ENCODE data around the gene MOB1A. TPM values are rescaled to one million over a fixed set of nuclear protein-coding genes. Genes with fewer than 3 reads are reported as not detected.

Gene MOB1A
- total and polyA plus RNA-seq, 2 of the 8 experiments (the other 6 are each of a cell fraction or from before 2014, with no cell fraction given): 21.6 to 91.7 TPM

DNA sequence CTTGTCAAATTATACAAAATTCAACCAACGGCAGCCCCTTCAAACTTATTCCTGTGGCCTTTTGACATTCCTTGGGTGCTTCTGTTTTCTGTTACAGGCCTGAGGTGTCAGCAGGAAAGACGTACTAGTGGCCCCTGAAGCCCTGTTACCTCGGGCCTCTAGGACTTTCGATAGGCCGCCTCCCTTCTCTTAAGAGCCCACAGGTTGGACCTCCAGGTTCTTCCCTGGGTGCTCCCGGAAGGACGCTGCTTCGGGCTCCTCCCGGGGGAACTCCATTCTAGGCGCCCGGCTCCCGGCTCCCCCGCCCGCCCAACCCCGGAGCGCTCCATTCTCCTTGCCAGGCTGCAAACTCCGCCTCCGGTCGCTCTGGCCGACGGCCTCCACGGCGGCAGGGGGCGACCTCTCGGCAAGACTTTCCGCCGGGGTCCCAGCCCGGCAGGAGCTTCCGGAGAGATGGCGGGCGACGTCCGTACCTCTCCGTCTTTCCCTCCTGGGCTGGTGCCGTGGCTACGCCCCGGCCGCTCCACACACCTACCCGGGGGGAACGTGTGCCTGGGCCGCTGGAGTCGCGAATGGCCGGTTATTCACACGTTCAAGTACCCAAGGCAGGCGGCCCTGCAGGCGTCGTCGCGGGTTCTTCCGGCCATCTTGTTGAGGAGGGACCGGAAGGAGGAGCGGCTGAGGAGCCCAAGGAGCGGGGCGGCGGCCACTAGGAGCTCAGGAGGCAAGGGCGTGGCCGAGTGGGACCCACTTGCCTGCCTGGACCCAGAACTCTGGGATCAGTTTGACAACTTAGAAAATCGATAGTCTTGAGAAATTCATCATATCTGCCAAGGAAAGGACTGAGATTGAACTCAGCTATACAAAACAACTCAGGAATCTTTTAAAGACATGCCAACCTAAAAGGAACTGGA lies 58.5 kb downstream of the MOB1A start:
- Histone ChIP-seq H2AK5ac (ENCODE audit: low read depth, low read length) (no peak overlapping the region), H2BK20ac (ENCODE audit: low read length) (no peak overlapping the region), H3K23ac (ENCODE audit: insufficient read length) (no peak overlapping the region), H3K4me3 (ENCODE audit: extremely low read depth in 1 of 4, insufficient read depth in 2 of 4, low read depth in 3 of 4, low read length in 4 of 4) (peak overlapping the region; percentile 62 to 80 (median 70)), H3K36me3 (ENCODE audit: control insufficient read depth in 2 of 4, insufficient read depth in 4 of 4, low read length in 3 of 4) (no peaks in the 10 kb centered on the region), H3K27me3 (replicated peaks in 1 of 4; ENCODE audit: control insufficient read depth in 3 of 4, extremely low read depth in 1 of 4, insufficient read depth in 3 of 4, low read length in 3 of 4) (peaks cover 0 to 7% (median 0%) of the 10 kb centered on the region in 4 experiments; a peak in 2 of 7 replicates), H3K4me2 (ENCODE audit: insufficient read depth in 1 of 2, low read depth in 2 of 2, low read length in 2 of 2) (peak overlapping the region; percentile 43 to 64; a peak in 3 of 4 replicates), H3K9ac (replicated peaks in 1 of 4; ENCODE audit: extremely low read depth in 1 of 4, low read depth in 3 of 4, low read length in 3 of 4) (peak overlapping the region; percentile 70 to 85 (median 76)), H3K27ac (ENCODE audit: low read depth, low read length) (peak overlapping the region; percentile 88), H3K4ac (replicated peaks; ENCODE audit: insufficient read length, low read depth, low read length) (no peak overlapping the region), H3K79me2 (ENCODE audit: control insufficient read depth in 1 of 2, insufficient read depth in 2 of 2, low read length in 2 of 2) (no peaks in the 10 kb centered on the region), H3K18ac (ENCODE audit: extremely low read depth, low read length) (peak overlapping the region; percentile 63; the same call in 1 of the 2 replicates), H3K23me2 (ENCODE audit: low read depth, low read length) (no peaks in the 10 kb centered on the region; the same call in none of the 2 replicates), H3K4me1 (replicated peaks in 1 of 4; ENCODE audit: control insufficient read depth in 3 of 4, insufficient read depth in 4 of 4, low read length in 3 of 4) (no peaks in the 10 kb centered on the region), H4K8ac (ENCODE audit: extremely low read depth, insufficient read depth, low read length) (peak overlapping the region; percentile 100), H2BK15ac (ENCODE audit: low read length) (no peak overlapping the region), H4K20me1 (replicated peaks in 1 of 2; ENCODE audit: control insufficient read depth in 1 of 2, insufficient read depth in 2 of 2, low read length in 2 of 2) (no peaks in the 10 kb centered on the region), H3K9me3 (ENCODE audit: insufficient read depth in 2 of 2, low read depth in 1 of 2, low read length in 1 of 2) (peaks cover 10 to 27% of the 10 kb centered on the region in 2 experiments; a peak in 3 of 4 replicates), H2BK120ac (replicated peaks; ENCODE audit: low read depth, low read length) (no peak overlapping the region), H4K5ac (ENCODE audit: insufficient read length, low read depth, low read length) (peak overlapping the region; percentile 81), H4K91ac (replicated peaks; ENCODE audit: insufficient read length, low read length) (peak overlapping the region; percentile 92), H2BK5ac (ENCODE audit: low read depth, low read length) (peak overlapping the region; percentile 89; the same call in 1 of the 2 replicates), H2BK12ac (ENCODE audit: low read depth, low read length) (no peak overlapping the region), H3K14ac (ENCODE audit: insufficient read length) (no peak overlapping the region), H3K79me1 (ENCODE audit: low read depth, low read length) (no peaks in the 10 kb centered on the region), H2AFZ (ENCODE audit: low read length) (peak overlapping the region; percentile 90; the same call in 1 of the 2 replicates), H3K56ac (replicated peaks; ENCODE audit: insufficient read length, low read depth, low read length) (peak overlapping the region; percentile 47)
- 42% methylated on average over 35 of the region's 59 CpGs; no CpG with 5 or more reads in 1 of the 2 experiments for WGBS, 2 experiments (ENCODE audit: extremely low coverage in 1 of 2, insufficient coverage in 1 of 2, insufficient read length in 1 of 2, insufficient replicate concordance in 2 of 2, low coverage in 1 of 2, low lambda C conversion rate in 2 of 2, missing lambda C conversion rate in 1 of 2)
- FAIRE-seq (no peak), DNase-seq (ENCODE audit: low read depth in 1 of 2, low spot score in 2 of 2) (peak; percentile 54 to 82)
- POLR2A ChIA-PET (ENCODE audit: partially characterized antibody): interaction anchor here (0.7 to 2.0 kb wide), 21 partner anchors 9 to 271 kb away, joined by 3 to 10 read pairs (median 4); partner anchors contain the start of genes BOLA3 and MOB1A
- CTCF ChIA-PET (ENCODE audit: partially characterized antibody): interaction anchor here (0.6 to 2.7 kb wide), 10 partner anchors 9 to 183 kb away, joined by 3 to 19 read pairs (median 4); partner anchors contain the start of gene BOLA3
- TF ChIP-seq CTBP2 (IDR thresholded peaks at IDR 0.05; ENCODE audit: borderline replicate concordance, insufficient read depth, insufficient read length, low read length) (no peak), TCF12 (IDR thresholded peaks at IDR 0.05; ENCODE audit: low read depth, low read length) (no peak), SIRT6 (IDR thresholded peaks at IDR 0.05; ENCODE audit: low read length) (no peak), CBX5 (IDR thresholded peaks at IDR 0.05; ENCODE audit: low read depth, low read length) (no peak), POLR2AphosphoS5 (IDR thresholded peaks at IDR 0.05; ENCODE audit: low read depth, low read length) (peak; percentile 35; the same call in 1 of the 2 replicates), HDAC6 (IDR thresholded peaks at IDR 0.05; ENCODE audit: low read depth, low read length) (no peak), SRF (IDR thresholded peaks at IDR 0.05; ENCODE audit: low read depth, low read length) (no peak), POU5F1 (IDR thresholded peaks at IDR 0.05; ENCODE audit: low read depth, low read length) (no peak)
- TF ChIP-seq, protein P1, sequence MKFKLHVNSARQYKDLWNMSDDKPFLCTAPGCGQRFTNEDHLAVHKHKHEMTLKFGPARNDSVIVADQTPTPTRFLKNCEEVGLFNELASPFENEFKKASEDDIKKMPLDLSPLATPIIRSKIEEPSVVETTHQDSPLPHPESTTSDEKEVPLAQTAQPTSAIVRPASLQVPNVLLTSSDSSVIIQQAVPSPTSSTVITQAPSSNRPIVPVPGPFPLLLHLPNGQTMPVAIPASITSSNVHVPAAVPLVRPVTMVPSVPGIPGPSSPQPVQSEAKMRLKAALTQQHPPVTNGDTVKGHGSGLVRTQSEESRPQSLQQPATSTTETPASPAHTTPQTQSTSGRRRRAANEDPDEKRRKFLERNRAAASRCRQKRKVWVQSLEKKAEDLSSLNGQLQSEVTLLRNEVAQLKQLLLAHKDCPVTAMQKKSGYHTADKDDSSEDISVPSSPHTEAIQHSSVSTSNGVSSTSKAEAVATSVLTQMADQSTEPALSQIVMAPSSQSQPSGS (IDR thresholded peaks at IDR 0.05; ENCODE audit: low read length): no peak

Data from H1 (cell line).